Measurements from ENCODE around the gene STARD13.

- TF ChIP-seq CTCF (IDR thresholded peaks at IDR 0.05) = no peak
- no peak for TF ChIP-seq ZFX (IDR thresholded peaks at IDR 0.05; ENCODE audit: borderline replicate concordance)
These were observed 81.2 kb downstream of the STARD13 start for GRCh38 chr13:33204130-33204927.
